ENCODE results near the gene GALNT9.

- TF ChIP-seq CTCF (IDR thresholded peaks at IDR 0.05), result no peak
- no peak for TF ChIP-seq RFX5 (IDR thresholded peaks at IDR 0.05; ENCODE audit: low read length)
- no peak for TF ChIP-seq RXRA (IDR thresholded peaks at IDR 0.05; ENCODE audit: borderline replicate concordance, low read depth)
Observed at GRCh38 chr12:132251310-132251709, 78.1 kb downstream of the GALNT9 start.

All from SK-N-SH (cell line).